CD4-positive, alpha-beta T cell treated with Interleukin-17A for 4 hours (primary cell): Measurements from ENCODE around the gene IL34.
"Not testable (repeated sequence)": the region's sequence is repeated elsewhere in the genome, so short reads cannot be mapped to it uniquely, and the experiment has no call there.

Experiments
- DNase-seq: peaks from one replicate; pipeline ENCODE4 v3.0.0-alpha.2; 2020; ENCODE audit warnings: mixed read lengths

Gene IL34

GRCh38 chr16:70659953-70660671, 13.8 kb downstream of the IL34 start:
- DNase-seq, result no peak

DNA sequence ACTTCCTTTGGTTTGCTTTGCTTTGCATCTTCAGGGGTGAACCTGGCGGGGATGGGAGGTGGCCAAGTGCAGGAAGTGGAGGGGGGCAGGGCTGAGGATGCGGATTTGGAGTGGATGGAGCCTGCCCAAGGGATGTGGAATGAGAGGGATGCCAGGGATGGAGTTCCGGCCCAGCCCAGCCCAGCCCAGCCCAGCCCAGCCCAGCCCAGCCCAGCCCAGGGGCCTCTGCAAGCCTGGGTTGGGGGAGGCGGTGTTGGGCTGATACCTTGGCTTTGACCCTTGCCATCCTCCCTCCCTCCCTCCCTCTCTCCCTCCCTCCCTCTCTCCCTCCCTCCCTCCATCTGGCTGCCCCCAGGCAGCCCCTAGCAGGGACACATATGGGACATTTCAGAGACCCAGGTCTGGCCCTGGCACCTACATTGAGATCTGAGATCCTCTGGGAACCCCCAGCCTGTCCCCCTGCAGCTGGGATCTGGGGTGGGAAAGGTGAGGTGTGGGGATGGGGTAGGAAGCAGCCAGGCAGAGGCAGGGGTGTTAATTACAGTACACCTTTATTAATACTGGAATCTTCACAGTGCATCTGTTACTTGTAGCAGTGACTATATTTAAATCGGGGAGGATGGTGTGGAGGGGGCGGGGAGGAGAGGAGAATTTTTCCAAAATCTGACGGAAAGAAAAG, 14.5 kb downstream of the IL34 start:
- no peak for DNase-seq

- DNase-seq, result no peak
These were observed 15.2 kb downstream of the IL34 start for GRCh38 chr16:70661534-70661917.

GRCh38 chr16:70661918-70662641, 15.7 kb downstream of the IL34 start:
- no peak for DNase-seq

GRCh38 chr16:70662991-70663523, 16.7 kb downstream of the IL34 start:
- DNase-seq, result no peak

GRCh38 chr16:70663524-70664324, 17.4 kb downstream of the IL34 start:
- no peak for DNase-seq

- no peak for DNase-seq
These were observed 18.2 kb downstream of the IL34 start for GRCh38 chr16:70664325-70665112.

- DNase-seq, result no peak
These were observed 18.8 kb downstream of the IL34 start for GRCh38 chr16:70665113-70665694.

GRCh38 chr16:70665806-70666735, 19.7 kb downstream of the IL34 start:
- DNase-seq, result no peak

DNA sequence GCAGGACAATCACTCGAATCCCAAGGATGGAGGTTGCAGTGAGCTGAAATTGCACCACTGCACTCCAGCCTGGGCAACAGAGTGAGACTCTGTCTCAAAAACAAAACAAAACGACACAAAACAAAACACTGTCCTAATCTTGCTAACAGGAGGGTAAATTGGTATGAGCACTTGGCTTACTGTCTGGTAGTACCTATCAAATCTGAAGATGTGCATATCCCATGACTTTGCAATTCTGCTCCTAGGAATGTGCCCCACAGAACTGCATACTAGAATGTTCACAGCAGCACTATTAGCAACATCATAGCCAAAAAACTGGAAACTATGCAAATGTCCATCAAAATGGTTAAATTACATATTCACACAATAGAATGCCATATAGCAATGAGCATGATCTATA, 23.8 kb downstream of the IL34 start:
- DNase-seq, result no peak

- DNase-seq, result not testable (repeated sequence)
These were observed 24.6 kb downstream of the IL34 start for GRCh38 chr16:70670938-70671337.

DNA sequence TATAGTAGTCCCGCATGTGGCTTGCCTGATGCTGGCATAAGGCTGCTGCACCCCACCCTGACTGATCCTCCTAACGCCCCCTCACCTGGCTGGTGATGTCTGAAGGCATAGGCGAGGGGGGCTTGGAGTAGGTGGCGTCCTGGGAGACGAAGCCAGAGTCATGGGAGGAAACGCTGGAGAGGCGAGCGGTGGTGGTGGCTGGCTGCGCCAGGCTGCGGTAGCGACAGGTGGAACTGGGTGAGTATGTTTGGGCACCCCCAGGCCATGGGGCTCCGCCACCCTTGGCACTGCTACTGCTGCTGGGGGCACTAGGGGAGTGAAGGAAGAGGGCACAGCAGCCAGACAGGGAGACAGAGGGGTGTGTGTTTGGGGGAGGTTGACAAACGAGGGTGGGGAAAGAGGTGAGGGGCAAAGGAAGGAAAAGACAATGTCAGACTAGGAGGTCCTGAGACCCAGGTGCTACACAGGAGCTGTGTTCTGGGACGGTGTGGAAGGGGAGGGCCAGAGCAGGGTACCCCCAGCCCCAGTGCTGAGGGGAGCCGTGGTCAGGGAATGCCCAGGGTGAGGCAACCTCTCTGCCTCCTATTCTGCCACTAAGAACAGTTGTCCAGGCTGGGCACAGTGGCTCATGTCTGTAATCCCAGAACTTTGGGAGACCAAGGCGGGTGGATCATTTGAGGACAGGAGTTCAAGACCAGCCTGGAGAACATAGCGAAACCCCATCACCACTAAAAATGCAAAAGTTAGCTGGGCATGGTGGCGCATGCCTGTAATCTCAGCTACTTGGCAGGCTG, 28.1 kb downstream of the IL34 start:
- DNase-seq, result no peak

DNA sequence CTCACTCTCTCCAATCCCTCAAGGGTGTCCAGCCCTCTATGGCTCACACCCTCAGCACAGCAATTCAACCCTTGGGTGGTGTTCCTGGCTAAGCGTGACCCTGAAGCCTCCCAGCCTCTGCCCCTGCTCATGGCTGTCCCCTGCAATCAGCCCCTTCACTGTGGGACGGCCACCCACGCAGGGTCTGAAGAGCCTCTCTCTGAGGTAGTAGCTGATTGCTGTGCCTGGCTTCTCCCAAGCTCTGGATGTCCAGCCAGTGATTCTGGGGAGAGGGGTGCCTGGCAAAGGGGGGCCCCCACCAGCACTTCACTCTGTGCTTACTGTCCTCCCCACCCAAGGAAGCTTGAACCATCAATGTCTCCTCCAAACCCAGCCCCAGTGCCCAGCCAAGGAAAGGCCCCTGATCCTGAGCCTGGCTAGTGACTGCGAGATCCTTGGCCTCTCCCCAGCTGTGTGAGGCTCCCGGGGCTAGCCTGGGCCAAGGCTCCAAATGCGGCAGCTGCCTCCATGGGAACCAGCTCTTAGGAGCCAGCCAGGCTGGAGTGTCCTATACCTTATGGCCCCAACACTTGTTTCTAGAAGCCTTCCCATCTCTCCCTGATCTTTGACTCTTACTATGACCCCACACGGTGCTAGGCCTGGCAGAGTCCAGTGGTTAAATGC, 29.6 kb downstream of the IL34 start:
- DNase-seq, result no peak

GRCh38 chr16:70676675-70677498, 30.5 kb downstream of the IL34 start:
- no peak for DNase-seq

DNA sequence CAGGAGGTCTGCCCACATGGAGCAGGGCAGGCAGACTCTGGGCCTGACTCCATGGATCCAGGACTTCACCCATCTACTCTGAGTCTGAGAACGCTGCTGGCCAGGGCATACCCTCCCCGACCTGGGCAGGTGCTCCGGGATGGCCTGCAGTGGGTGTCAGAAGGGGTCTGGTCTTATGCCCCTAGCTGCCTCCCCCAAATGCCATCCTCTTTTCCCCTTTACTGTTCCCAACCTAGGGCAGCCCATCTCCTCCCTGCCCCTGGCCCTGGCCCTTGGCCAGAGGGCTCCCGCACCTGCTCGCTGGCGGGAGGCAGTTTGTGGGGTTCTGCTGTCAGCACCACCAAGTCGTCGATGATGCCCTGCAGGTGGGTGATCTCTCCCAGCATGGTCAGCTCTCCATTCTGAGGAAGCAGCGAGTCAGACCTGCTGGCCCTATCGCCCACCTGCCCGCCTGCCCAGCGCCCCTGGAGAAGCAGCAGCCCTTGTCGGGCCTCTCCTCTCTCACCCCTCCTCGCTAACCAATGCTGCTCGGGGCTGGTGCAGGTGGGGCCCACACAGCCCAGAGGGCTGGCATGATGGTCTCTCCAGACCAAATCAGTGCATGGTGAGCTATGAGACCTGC, 31.3 kb downstream of the IL34 start:
- DNase-seq, result no peak

- DNase-seq, result no peak
These were observed 31.9 kb downstream of the IL34 start for GRCh38 chr16:70678121-70678897.
